Measurements from ENCODE around the gene SETBP1. TPM values are rescaled to one million over a fixed set of nuclear protein-coding genes. Genes with fewer than 3 reads are reported as not detected.

Gene SETBP1
- total RNA-seq, 4 donors from 2014 or later = 3.3 to 86.6 (median 16.3) TPM

GRCh38 chr18:44943311-44943881 is 262.7 kb downstream of the SETBP1 start:
- DNase-seq = no peak
- no peak for TF ChIP-seq CTCF (IDR thresholded peaks at IDR 0.05)
- no peak for TF ChIP-seq POLR2A (IDR thresholded peaks at IDR 0.05)

GRCh38 chr18:44944461-44944860 is 263.8 kb downstream of the SETBP1 start:
- Histone ChIP-seq H3K4me1 (no peaks in the 10 kb centered on the region), H3K36me3 (no peaks in the 10 kb centered on the region), H3K9me3 (no peaks in the 10 kb centered on the region), H3K27ac (no peak overlapping the region), H3K27me3 (no peaks in the 10 kb centered on the region), H3K4me3 (no peak overlapping the region)
- no peak for TF ChIP-seq POLR2A (IDR thresholded peaks at IDR 0.05)
- TF ChIP-seq CTCF (IDR thresholded peaks at IDR 0.05) = no peak
- DNase-seq = no peak

More at GRCh38 chr18:44943311-44943881, 262.7 kb downstream of the SETBP1 start:
- Histone ChIP-seq H3K4me1 (no peaks in the 10 kb centered on the region), H3K4me3 (no peak overlapping the region), H3K27ac (no peak overlapping the region), H3K36me3 (no peaks in the 10 kb centered on the region), H3K27me3 (no peaks in the 10 kb centered on the region), H3K9me3 (no peaks in the 10 kb centered on the region)

- TF ChIP-seq CTCF (IDR thresholded peaks at IDR 0.05) (no peak), POLR2A (IDR thresholded peaks at IDR 0.05) (no peak)
- Histone ChIP-seq H3K36me3 (peaks cover 0 to 8% (median 0%) of the 10 kb centered on the region in 3 donors), H3K27ac (no peak overlapping the region), H3K4me1 (no peaks in the 10 kb centered on the region), H3K9me3 (no peaks in the 10 kb centered on the region), H3K4me3 (no peak overlapping the region), H3K27me3 (no peaks in the 10 kb centered on the region)
- no peak for DNase-seq
Observed at GRCh38 chr18:44945888-44946401, 265.3 kb downstream of the SETBP1 start.

GRCh38 chr18:44946529-44947113 is 265.9 kb downstream of the SETBP1 start:
- peaks cover 0 to 8% (median 0%) of the 10 kb centered on the region in 3 donors for H3K36me3 ChIP-seq
- no peaks in the 10 kb centered on the region for H3K9me3 ChIP-seq
- H3K4me3 ChIP-seq = no peak overlapping the region
- H3K27me3 ChIP-seq = no peaks in the 10 kb centered on the region
- no peak overlapping the region for H3K27ac ChIP-seq
- no peaks in the 10 kb centered on the region for H3K4me1 ChIP-seq
- TF ChIP-seq POLR2A (IDR thresholded peaks at IDR 0.05) (no peak), CTCF (IDR thresholded peaks at IDR 0.05) (no peak)
- DNase-seq = no peak

- H3K27me3 ChIP-seq = no peaks in the 10 kb centered on the region
- H3K4me1 ChIP-seq = no peaks in the 10 kb centered on the region
- H3K9me3 ChIP-seq = no peaks in the 10 kb centered on the region
- no peak overlapping the region for H3K27ac ChIP-seq
- no peak for DNase-seq
- TF ChIP-seq POLR2A (IDR thresholded peaks at IDR 0.05) (no peak), CTCF (IDR thresholded peaks at IDR 0.05) (no peak)
- peaks cover 0 to 8% (median 0%) of the 10 kb centered on the region in 3 donors for H3K36me3 ChIP-seq
- no peak overlapping the region for H3K4me3 ChIP-seq
Observed at GRCh38 chr18:44949967-44950366, 269.3 kb downstream of the SETBP1 start.
